Endothelial cell of umbilical vein (primary cell): ENCODE data around the gene HELZ2. TPM values are rescaled to one million over a fixed set of nuclear protein-coding genes. Genes with fewer than 3 reads are reported as not detected.

Experiments
- BruUV-seq: library from RNA; stranded (reverse); fragments of 400-500 nt; replicated peaks from 2 replicates; lab custom pipeline; 2021; lab: Mats Ljungman, UMichigan
- CTCF ChIA-PET: fragments of 300-600, 350-600 bp; sonication (Branson Sonifier 250); formaldehyde crosslinking; loops from one replicate; lab custom pipeline; 2021; ENCODE audit warnings: antibody characterized with exemption, inconsistent platforms; lab: Charles Lee
- POLR2A ChIA-PET: fragments of 300-600, 350-600 bp; sonication (Branson Sonifier 250); formaldehyde crosslinking; loops from one replicate; lab custom pipeline; 2021; ENCODE audit warnings: antibody characterized with exemption, inconsistent platforms; lab: Charles Lee
- DNase-seq: peaks from one replicate; pipeline ENCODE4 v3.0.0-alpha.2; 2011; ENCODE audit warnings: low read depth, low spot score
- FAIRE-seq: peaks from 2 replicates; lab custom pipeline; 2011; peaks lifted over from hg19 to GRCh38; lab: Jason Lieb, UNC
- H2AFZ ChIP-seq: 2 replicates; pipeline ENCODE4 v1.6.0; 2012; ENCODE audit warnings: low read depth, low read length, control low read depth, inconsistent platforms
- H3K27ac ChIP-seq: 2 replicates; pipeline ENCODE4 v1.5.1; 2011; ENCODE audit warnings: low read depth, mild to moderate bottlenecking, control low read depth, low read length, moderate library complexity; ENCODE audit not compliant: insufficient read depth
- H3K27me3 ChIP-seq, 2 experiments: 2 replicates each; pipeline versions ENCODE4 v1.6.0 to v1.6.1; 2011; ENCODE audit warnings: low read length in 2 of 2, mixed read lengths in 1 of 2; ENCODE audit not compliant: control insufficient read depth in 2 of 2, insufficient read depth in 2 of 2
- H3K36me3 ChIP-seq, 2 experiments: 2 replicates in 1 of 2; 3 replicates in 1 of 2; pipeline ENCODE4 v1.5.1; 2011; ENCODE audit warnings: low read length in 2 of 2, mild to moderate bottlenecking in 1 of 2, moderate library complexity in 1 of 2; ENCODE audit not compliant: control insufficient read depth in 2 of 2, insufficient read depth in 2 of 2; ENCODE audit errors: extremely low read depth in 1 of 2
- H3K4me1 ChIP-seq: 3 replicates; pipeline ENCODE4 v1.5.1; 2011; ENCODE audit warnings: mild to moderate bottlenecking, low read length; ENCODE audit not compliant: control insufficient read depth, insufficient read depth; ENCODE audit errors: extremely low read depth
- H3K4me2 ChIP-seq: 2 replicates; pipeline ENCODE4 v1.6.1; 2011; ENCODE audit warnings: low read length, control low read depth, mixed read lengths; ENCODE audit not compliant: insufficient read depth
- H3K4me3 ChIP-seq, 3 experiments: fragments of 200-600 bp in 1 of 3; sonication (generic), shearing (Covaris generic) in 1 of 3; replicated peaks in 1 of 3; 2 replicates each; pipeline ENCODE4 v1.5.1; 2011 to 2016; ENCODE audit warnings: control low read depth in 3 of 3, low read length in 3 of 3, mild to moderate bottlenecking in 2 of 3, inconsistent platforms in 1 of 3, low read depth in 1 of 3, moderate library complexity in 1 of 3; ENCODE audit not compliant: insufficient read depth in 1 of 3
- H3K79me2 ChIP-seq: 2 replicates; pipeline ENCODE4 v1.6.0; 2012; ENCODE audit warnings: low read length, inconsistent platforms; ENCODE audit not compliant: control insufficient read depth, insufficient read depth
- H3K9ac ChIP-seq: replicated peaks from 2 replicates; pipeline ENCODE3; 2011; ENCODE audit warnings: low read length, control low read depth; ENCODE audit not compliant: insufficient read depth; ENCODE audit errors: extremely low read depth
- H3K9me1 ChIP-seq: replicated peaks from 3 replicates; pipeline ENCODE4 v1.6.0; 2011; ENCODE audit warnings: mild to moderate bottlenecking, low read length; ENCODE audit not compliant: control insufficient read depth, insufficient read depth; ENCODE audit errors: extremely low read depth
- H3K9me3 ChIP-seq: replicated peaks from 2 replicates; pipeline ENCODE4 v1.5.1; 2012; ENCODE audit warnings: low read length, inconsistent platforms; ENCODE audit not compliant: control insufficient read depth, insufficient read depth
- H4K20me1 ChIP-seq: replicated peaks from 2 replicates; pipeline ENCODE3; 2011; ENCODE audit warnings: mild to moderate bottlenecking, low read length; ENCODE audit not compliant: control insufficient read depth, insufficient read depth; ENCODE audit errors: extremely low read depth
- EZH2 ChIP-seq: IDR thresholded peaks from 2 replicates; pipeline ENCODE4 v1.6.1; 2012; ENCODE audit warnings: borderline replicate concordance, low read depth, mild to moderate bottlenecking, moderate library complexity, low read length, inconsistent platforms; ENCODE audit not compliant: severe bottlenecking
- FOS ChIP-seq: IDR thresholded peaks from 2 replicates; pipeline ENCODE4 v1.6.1; 2011; ENCODE audit warnings: mild to moderate bottlenecking, low read length, moderate library complexity, borderline replicate concordance; ENCODE audit not compliant: insufficient read depth
- GATA2 ChIP-seq: IDR thresholded peaks from 2 replicates; pipeline ENCODE4 v1.7.0; 2011; ENCODE audit warnings: low read depth, mild to moderate bottlenecking, moderate library complexity, mixed read lengths, low read length; ENCODE audit not compliant: insufficient read length, insufficient read depth
- JUN ChIP-seq: IDR thresholded peaks from 2 replicates; pipeline ENCODE4 v1.6.1; 2011; ENCODE audit warnings: borderline replicate concordance, low read depth; ENCODE audit not compliant: insufficient read length, insufficient read depth
- MYC ChIP-seq: IDR thresholded peaks from one replicate; pipeline ENCODE4 v1.6.1; 2011; ENCODE audit warnings: mild to moderate bottlenecking, low read depth, low read length
- POLR2A ChIP-seq: IDR thresholded peaks from 2 replicates; pipeline ENCODE4 v1.6.1; 2012; ENCODE audit warnings: low read depth, mild to moderate bottlenecking, control low read depth, low read length
- POLR2AphosphoS5 ChIP-seq: IDR thresholded peaks from 2 replicates; pipeline ENCODE4 v1.6.1; 2012; ENCODE audit warnings: low read depth, mild to moderate bottlenecking, control low read depth, low read length, moderate library complexity; ENCODE audit not compliant: insufficient read depth
- dilution Hi-C: fragments of 300-500 bp; cut with MboI; formaldehyde crosslinking; loops from one replicate; pipeline ENCODE4 v1.15.0; 2019; ENCODE audit warnings: low sequenced_read_pairs; ENCODE audit not compliant: extremely low pct_ligation_motif_present
- intact Hi-C: fragments of 100-400 bp; cut with micrococcal nuclease; formaldehyde crosslinking; loops from one replicate; pipeline ENCODE4 v1.10.0; 2022
- polyA plus RNA-seq, 4 experiments: library from polyadenylated mRNA; depleted of rRNA in 3 of 4; stranded (reverse) in 3 of 4; unstranded in 1 of 4; fragments of >200 nt; gene quantifications; 2 replicates each; pipeline versions ENCODE4 v1.2.1 to v1.2.3, GENCODE V29; 2011 to 2012; ENCODE audit warnings: missing spikeins in 1 of 4
- total RNA-seq: library from RNA; stranded (reverse); gene quantifications from 2 replicates; pipeline ENCODE4 v1.2.3, GENCODE V29; 2021
- TF ChIP-seq, protein P1 (sequence below): IDR thresholded peaks from 2 replicates; pipeline ENCODE4 v1.6.1; 2011; ENCODE audit not compliant: insufficient read depth, insufficient read length
- TF ChIP-seq, protein P2 (sequence below), 2 donors: IDR thresholded peaks; 1 replicate in 1 of 2; 2 replicates in 1 of 2; pipeline ENCODE4 v1.5.1; 2011; ENCODE audit warnings: low read length in 2 of 2, mild to moderate bottlenecking in 2 of 2, moderate library complexity in 2 of 2, control low read depth in 1 of 2, inconsistent platforms in 1 of 2, low read depth in 1 of 2; ENCODE audit not compliant: insufficient read depth in 1 of 2; ENCODE audit errors: extremely low read depth in 1 of 2

The HELZ2 gene
- total and polyA plus RNA-seq, 2 donors (not counting 3 experiments of a cell fraction or from before 2014, with no cell fraction given): 10.6 to 33.2 TPM

DNA sequence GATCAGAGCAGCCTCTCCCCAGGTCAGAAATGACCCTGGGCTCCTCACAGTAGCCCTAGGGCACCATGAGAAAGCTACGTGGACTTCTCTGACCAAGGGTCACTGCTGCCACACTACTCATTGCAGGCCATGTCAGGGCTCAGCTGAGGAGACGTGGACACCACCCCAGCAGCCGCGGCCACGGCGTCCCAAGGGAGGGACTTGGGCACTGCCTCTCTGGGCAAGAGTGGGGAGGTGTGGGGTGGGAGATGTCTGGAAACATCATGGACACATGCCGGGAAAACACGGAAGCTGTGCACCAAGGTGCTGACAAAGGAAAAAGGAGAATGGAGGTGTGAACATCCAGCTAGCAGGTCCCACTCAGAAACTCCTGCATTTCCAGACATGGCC, 43.8 kb upstream of the HELZ2 start:
- TF ChIP-seq POLR2AphosphoS5: no peak
- no peak for TF ChIP-seq POLR2A
- TF ChIP-seq JUN: no peak
- no peak for TF ChIP-seq MYC
- TF ChIP-seq GATA2: no peak
- TF ChIP-seq FOS: no peak
- no peak for TF ChIP-seq EZH2
- TF ChIP-seq, protein P1, sequence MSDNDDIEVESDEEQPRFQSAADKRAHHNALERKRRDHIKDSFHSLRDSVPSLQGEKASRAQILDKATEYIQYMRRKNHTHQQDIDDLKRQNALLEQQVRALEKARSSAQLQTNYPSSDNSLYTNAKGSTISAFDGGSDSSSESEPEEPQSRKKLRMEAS: no peak
- TF ChIP-seq, protein P2, sequence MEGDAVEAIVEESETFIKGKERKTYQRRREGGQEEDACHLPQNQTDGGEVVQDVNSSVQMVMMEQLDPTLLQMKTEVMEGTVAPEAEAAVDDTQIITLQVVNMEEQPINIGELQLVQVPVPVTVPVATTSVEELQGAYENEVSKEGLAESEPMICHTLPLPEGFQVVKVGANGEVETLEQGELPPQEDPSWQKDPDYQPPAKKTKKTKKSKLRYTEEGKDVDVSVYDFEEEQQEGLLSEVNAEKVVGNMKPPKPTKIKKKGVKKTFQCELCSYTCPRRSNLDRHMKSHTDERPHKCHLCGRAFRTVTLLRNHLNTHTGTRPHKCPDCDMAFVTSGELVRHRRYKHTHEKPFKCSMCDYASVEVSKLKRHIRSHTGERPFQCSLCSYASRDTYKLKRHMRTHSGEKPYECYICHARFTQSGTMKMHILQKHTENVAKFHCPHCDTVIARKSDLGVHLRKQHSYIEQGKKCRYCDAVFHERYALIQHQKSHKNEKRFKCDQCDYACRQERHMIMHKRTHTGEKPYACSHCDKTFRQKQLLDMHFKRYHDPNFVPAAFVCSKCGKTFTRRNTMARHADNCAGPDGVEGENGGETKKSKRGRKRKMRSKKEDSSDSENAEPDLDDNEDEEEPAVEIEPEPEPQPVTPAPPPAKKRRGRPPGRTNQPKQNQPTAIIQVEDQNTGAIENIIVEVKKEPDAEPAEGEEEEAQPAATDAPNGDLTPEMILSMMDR (IDR thresholded peaks at IDR 0.05; ENCODE audit: extremely low read depth in 1 of 2, insufficient read depth in 1 of 2, low read depth in 1 of 2, low read length in 2 of 2): no peak
- intact Hi-C loops: no loop called here
- CTCF ChIA-PET: interaction anchor here (0.7 to 1.2 kb wide), 2 partner anchors 9 to 14 kb away, joined by 3 read pairs; partner anchors contain the start of gene GMEB2

More for the DNA sequence above, 43.8 kb upstream of the HELZ2 start:
- Histone ChIP-seq H3K9ac (no peak overlapping the region), H3K4me2 (no peak overlapping the region), H3K4me1 (no peaks in the 10 kb centered on the region), H3K4me3 (no peak overlapping the region), H3K9me1 (no peaks in the 10 kb centered on the region), H3K36me3 (peaks cover 8 to 12% of the 10 kb centered on the region in 2 experiments), H3K9me3 (no peaks in the 10 kb centered on the region), H2AFZ (no peak overlapping the region), H3K27me3 (no peaks in the 10 kb centered on the region), H3K79me2 (peaks cover 25% of the 10 kb centered on the region), H3K27ac (no peak overlapping the region), H4K20me1 (no peaks in the 10 kb centered on the region)
- no TSS peak for BruUV-seq
- POLR2A ChIA-PET: no interaction called here
- FAIRE-seq (no peak), DNase-seq (no peak)
- dilution Hi-C loops: no loop called here
